ENCODE results near the gene CCDC93.
"Not testable (repeated sequence)": the region's sequence is repeated elsewhere in the genome, so short reads cannot be mapped to it uniquely, and the experiment has no call there.

Gene CCDC93

DNA sequence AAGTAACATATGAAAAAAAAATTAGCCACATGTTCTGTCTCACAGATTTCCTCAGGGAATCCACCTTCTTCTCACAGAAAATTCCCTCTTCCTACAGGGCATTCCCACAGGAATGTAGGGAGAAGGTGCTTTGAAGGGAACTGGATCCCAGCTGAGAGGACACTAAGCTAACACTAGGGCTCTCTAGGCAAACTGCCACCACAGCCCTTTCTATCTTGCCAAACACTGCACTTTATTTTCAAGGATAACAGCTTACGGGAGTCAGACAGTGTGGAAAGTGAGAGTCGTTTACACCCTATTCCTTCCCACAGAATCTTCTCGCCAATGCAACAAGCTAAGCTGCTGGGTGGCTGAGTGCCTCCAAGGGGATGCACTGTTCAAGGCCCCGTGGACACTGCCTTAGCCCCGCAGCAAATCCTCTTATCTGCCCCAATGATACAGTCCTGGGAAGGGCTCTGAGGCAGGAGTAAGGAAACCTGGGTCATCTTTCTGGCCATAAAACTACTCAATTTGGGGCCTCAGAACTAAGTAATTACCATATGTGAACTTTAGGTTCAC, 76.9 kb downstream of the CCDC93 start:
- TF ChIP-seq PAX5 (IDR thresholded peaks at IDR 0.05; ENCODE audit: insufficient read depth, low read length, severe bottlenecking) (no peak), POLR2A (IDR thresholded peaks at IDR 0.05; ENCODE audit: low read depth, low read length) (no peak), SPI1 (IDR thresholded peaks at IDR 0.05; ENCODE audit: low read depth, low read length) (no peak), TAF1 (IDR thresholded peaks at IDR 0.05; ENCODE audit: low read depth, low read length) (no peak), POU2F2 (IDR thresholded peaks at IDR 0.05; ENCODE audit: low read depth, low read length) (no peak)
- no peak for FAIRE-seq
- DNase-seq (ENCODE audit: insufficient read length, low spot score) = no peak

DNA sequence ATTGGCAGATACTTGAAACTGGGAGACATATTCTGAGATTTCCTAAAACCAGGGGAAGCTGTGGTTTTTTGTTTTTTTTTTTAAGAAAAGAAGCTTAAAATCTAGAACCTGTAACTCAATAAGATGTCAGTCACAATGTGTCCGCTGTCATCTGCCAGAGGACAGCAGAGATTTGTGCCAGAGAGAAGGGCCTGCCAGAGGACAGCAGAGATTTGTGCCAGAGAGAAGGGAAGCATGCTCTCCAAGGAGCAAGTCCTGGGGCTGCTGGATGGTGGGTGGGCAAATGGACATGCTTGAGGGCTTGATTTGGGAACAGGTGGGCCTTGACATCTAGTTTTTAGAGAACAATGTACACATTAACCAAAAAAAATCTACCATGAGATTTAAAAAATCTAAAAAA, 77.9 kb downstream of the CCDC93 start:
- FAIRE-seq (no peak), DNase-seq (ENCODE audit: insufficient read length, low spot score) (no peak)
- TF ChIP-seq SPI1 (IDR thresholded peaks at IDR 0.05; ENCODE audit: low read depth, low read length) = no peak
- TF ChIP-seq POLR2AphosphoS5 (IDR thresholded peaks at IDR 0.05; ENCODE audit: low read depth, low read length) = no peak
- TF ChIP-seq POU2F2 (IDR thresholded peaks at IDR 0.05; ENCODE audit: low read depth, low read length) = no peak
- TF ChIP-seq PAX5 (IDR thresholded peaks at IDR 0.05; ENCODE audit: insufficient read depth, low read length, severe bottlenecking) = no peak
- no peak for TF ChIP-seq POLR2A (IDR thresholded peaks at IDR 0.05; ENCODE audit: low read depth, low read length)
- no peak for TF ChIP-seq TAF1 (IDR thresholded peaks at IDR 0.05; ENCODE audit: low read depth, low read length)

DNA sequence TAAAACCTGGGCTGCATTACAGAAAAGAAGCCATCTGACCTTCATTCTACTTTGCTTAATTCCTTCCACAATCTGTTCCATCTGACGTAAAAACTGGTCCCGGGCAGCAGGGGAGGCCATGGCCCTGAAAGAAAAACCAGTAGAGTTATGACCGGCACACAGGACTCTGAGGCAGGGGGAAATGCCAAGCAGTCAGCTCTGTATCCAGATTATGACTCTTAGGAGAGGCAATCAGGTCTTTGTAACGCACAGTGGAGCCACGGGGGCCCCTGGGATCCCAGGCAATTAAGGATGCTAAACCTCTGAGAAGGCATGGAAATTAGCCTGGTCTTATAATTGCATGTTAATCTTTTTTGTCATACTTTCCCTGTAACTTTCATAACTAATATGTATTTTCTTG, 78.4 kb downstream of the CCDC93 start:
- DNase-seq (ENCODE audit: insufficient read length, low spot score) (no peak), FAIRE-seq (no peak)
- TF ChIP-seq TAF1 (IDR thresholded peaks at IDR 0.05; ENCODE audit: low read depth, low read length) (no peak), SPI1 (IDR thresholded peaks at IDR 0.05; ENCODE audit: low read depth, low read length) (no peak), POLR2A (IDR thresholded peaks at IDR 0.05; ENCODE audit: low read depth, low read length) (no peak), POU2F2 (IDR thresholded peaks at IDR 0.05; ENCODE audit: low read depth, low read length) (no peak), POLR2AphosphoS5 (IDR thresholded peaks at IDR 0.05; ENCODE audit: low read depth, low read length) (no peak), PAX5 (IDR thresholded peaks at IDR 0.05; ENCODE audit: insufficient read depth, low read length, severe bottlenecking) (no peak)

DNA sequence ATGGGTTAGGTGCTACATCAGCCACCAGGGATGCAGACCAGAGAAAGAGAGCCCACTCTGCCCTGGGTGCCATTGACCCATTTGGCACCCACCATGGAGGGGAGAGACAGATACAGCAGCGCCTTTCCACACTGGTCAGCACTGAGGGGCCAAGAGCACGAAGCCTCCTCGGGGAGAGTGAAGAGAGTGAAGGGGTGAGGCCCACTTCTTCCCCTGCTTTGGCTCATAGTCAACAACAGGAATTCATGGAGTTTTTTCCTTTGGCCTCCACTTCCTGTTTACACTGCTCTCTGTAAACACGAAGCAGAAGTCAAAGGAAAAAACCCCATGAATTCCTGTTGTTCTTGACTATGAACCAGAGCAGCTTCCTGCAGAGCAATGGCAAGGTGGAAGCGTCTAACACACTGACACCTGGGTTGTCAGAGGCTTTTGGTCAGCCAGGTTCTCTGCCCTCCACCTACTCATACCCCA, 80.0 kb downstream of the CCDC93 start:
- DNase-seq (ENCODE audit: insufficient read length, low spot score) (no peak), FAIRE-seq (no peak)
- TF ChIP-seq TAF1 (IDR thresholded peaks at IDR 0.05; ENCODE audit: low read depth, low read length) (no peak), PAX5 (IDR thresholded peaks at IDR 0.05; ENCODE audit: insufficient read depth, low read length, severe bottlenecking) (no peak), POLR2A (IDR thresholded peaks at IDR 0.05; ENCODE audit: low read depth, low read length) (no peak), POU2F2 (IDR thresholded peaks at IDR 0.05; ENCODE audit: low read depth, low read length) (no peak)

DNA sequence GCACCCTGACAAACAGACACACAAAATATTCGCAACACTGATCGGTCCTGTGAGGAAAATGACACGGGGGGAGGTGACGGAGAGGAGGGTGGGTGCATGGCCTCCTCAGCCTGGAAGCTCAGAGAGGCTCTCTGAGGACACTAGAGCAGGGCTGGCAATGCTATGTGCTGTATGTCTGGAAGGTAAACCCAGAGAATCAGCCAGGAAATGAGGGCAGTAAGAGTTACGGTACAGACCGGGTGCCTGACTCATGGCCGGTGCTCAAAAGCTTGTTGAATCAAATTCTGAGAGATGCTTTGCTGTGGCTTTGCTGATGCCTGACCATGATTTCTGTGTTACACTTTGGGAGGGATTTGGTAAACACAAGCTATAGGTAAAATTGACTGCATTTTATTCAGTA, 81.9 kb downstream of the CCDC93 start:
- no peak for DNase-seq (ENCODE audit: insufficient read length, low spot score)
- no peak for FAIRE-seq
- TF ChIP-seq POLR2AphosphoS5 (IDR thresholded peaks at IDR 0.05; ENCODE audit: low read depth, low read length) (no peak), PAX5 (IDR thresholded peaks at IDR 0.05; ENCODE audit: insufficient read depth, low read length, severe bottlenecking) (no peak), POLR2A (IDR thresholded peaks at IDR 0.05; ENCODE audit: low read depth, low read length) (no peak), SPI1 (IDR thresholded peaks at IDR 0.05; ENCODE audit: low read depth, low read length) (no peak), TAF1 (IDR thresholded peaks at IDR 0.05; ENCODE audit: low read depth, low read length) (no peak), POU2F2 (IDR thresholded peaks at IDR 0.05; ENCODE audit: low read depth, low read length) (no peak)

- FAIRE-seq = no peak
- TF ChIP-seq POLR2AphosphoS5 (IDR thresholded peaks at IDR 0.05; ENCODE audit: low read depth, low read length) (no peak), POU2F2 (IDR thresholded peaks at IDR 0.05; ENCODE audit: low read depth, low read length) (no peak)
- no peak for DNase-seq (ENCODE audit: insufficient read length, low spot score)
Observed at GRCh38 chr2:117931266-117931665, 82.6 kb downstream of the CCDC93 start.

- no peak for TF ChIP-seq POLR2A (IDR thresholded peaks at IDR 0.05; ENCODE audit: low read depth, low read length)
- TF ChIP-seq PAX5 (IDR thresholded peaks at IDR 0.05; ENCODE audit: insufficient read depth, low read length, severe bottlenecking) = no peak
- TF ChIP-seq POU2F2 (IDR thresholded peaks at IDR 0.05; ENCODE audit: low read depth, low read length) = no peak
- no peak for TF ChIP-seq TAF1 (IDR thresholded peaks at IDR 0.05; ENCODE audit: low read depth, low read length)
- no peak for TF ChIP-seq POLR2AphosphoS5 (IDR thresholded peaks at IDR 0.05; ENCODE audit: low read depth, low read length)
- TF ChIP-seq SPI1 (IDR thresholded peaks at IDR 0.05; ENCODE audit: low read depth, low read length) = no peak
- DNase-seq (ENCODE audit: insufficient read length, low spot score) = no peak
- FAIRE-seq = no peak
Observed at GRCh38 chr2:117930775-117931174, 83.1 kb downstream of the CCDC93 start.

GRCh38 chr2:117923471-117923870, 90.4 kb downstream of the CCDC93 start:
- not testable (repeated sequence) for DNase-seq (ENCODE audit: insufficient read length, low spot score); FAIRE-seq

DNA sequence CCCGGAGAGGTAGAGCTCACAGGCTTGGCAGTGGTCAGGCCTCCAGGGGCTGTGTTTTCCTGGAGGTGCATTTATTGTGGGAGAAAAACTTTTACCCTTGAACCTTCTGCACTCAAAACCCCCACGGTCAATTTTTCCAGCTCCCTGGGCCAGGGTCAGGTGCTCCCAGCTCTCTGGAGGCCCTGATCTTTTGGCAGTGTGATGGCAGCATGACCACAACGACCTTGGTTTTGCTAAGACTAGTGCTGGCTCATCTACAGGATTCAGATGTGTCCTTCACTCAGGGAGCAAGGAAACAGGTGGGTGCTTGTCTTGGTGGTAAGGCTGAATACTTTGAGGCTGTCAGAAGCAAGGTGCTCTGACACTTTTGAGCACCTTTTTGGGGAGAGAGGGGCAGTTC, 92.3 kb downstream of the CCDC93 start:
- TF ChIP-seq SPI1 (IDR thresholded peaks at IDR 0.05; ENCODE audit: low read depth, low read length) = no peak
- DNase-seq (ENCODE audit: insufficient read length, low spot score) (no peak), FAIRE-seq (no peak)

DNA sequence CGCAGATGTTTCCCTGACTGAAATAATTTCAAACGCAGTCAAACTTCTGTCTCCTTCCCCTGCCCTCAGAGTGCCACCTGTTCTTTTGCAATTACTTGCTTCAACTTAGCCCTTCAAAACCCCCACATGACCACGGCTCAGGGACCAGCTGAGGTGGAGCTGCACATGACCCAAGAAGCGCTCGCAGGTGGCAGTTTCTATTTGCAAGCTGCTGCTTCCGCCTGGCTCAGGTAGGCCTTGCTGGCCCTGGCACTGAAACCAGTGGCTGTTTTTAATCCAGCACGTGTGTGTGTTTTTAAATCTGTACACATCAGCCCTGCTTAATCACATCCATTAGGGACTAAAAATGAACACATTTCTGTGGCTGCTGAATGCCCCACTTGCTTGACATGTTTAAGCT, 95.3 kb downstream of the CCDC93 start:
- no peak for TF ChIP-seq POLR2AphosphoS5 (IDR thresholded peaks at IDR 0.05; ENCODE audit: low read depth, low read length)
- no peak for TF ChIP-seq PAX5 (IDR thresholded peaks at IDR 0.05; ENCODE audit: insufficient read depth, low read length, severe bottlenecking)
- no peak for TF ChIP-seq TAF1 (IDR thresholded peaks at IDR 0.05; ENCODE audit: low read depth, low read length)
- TF ChIP-seq POLR2A (IDR thresholded peaks at IDR 0.05; ENCODE audit: low read depth, low read length) = no peak
- no peak for TF ChIP-seq POU2F2 (IDR thresholded peaks at IDR 0.05; ENCODE audit: low read depth, low read length)
- TF ChIP-seq SPI1 (IDR thresholded peaks at IDR 0.05; ENCODE audit: low read depth, low read length) = no peak
- peak; percentile 38 for FAIRE-seq
- no peak for DNase-seq (ENCODE audit: insufficient read length, low spot score)
